GM12878 (cell line): ENCODE measurements around the gene CMA1. TPM values are rescaled to one million over a fixed set of nuclear protein-coding genes. Genes with fewer than 3 reads are reported as not detected.

Experiments used
- ATAC-seq: fragments of 200-7000 bp; cut with Tn5 transposase; 3 replicates; pipeline ENCODE4 v1.9.1; 2020; ENCODE audit warnings: mild to moderate bottlenecking, moderate library complexity
- BruUV-seq: library from RNA; stranded (reverse); fragments of 400-500 nt; replicated peaks from 2 replicates; lab custom pipeline; 2021; lab: Mats Ljungman, UMichigan
- CTCF ChIA-PET: fragments of 300-600 bp; sonication (Branson Sonifier 250); formaldehyde crosslinking; extraction: SDS; loops from one replicate; lab custom pipeline; 2021; ENCODE audit warnings: inconsistent platforms; lab: Yijun Ruan, JAX
- POLR2A ChIA-PET: fragments of 350-600 bp; formaldehyde crosslinking; extraction: SDS; loops from one replicate; lab custom pipeline; 2021; ENCODE audit warnings: inconsistent platforms; lab: Charles Lee
- RAD21 ChIA-PET: fragments of 300-600 bp; sonication (Branson Sonifier 250); formaldehyde crosslinking; loops from one replicate; lab custom pipeline; 2023; ENCODE audit warnings: antibody characterized with exemption; ENCODE audit not compliant: unreplicated experiment; lab: Charles Lee
- SMC1A ChIA-PET: fragments of 300-600 bp; sonication (Branson Sonifier 250); formaldehyde crosslinking; loops from one replicate; lab custom pipeline; 2023; ENCODE audit not compliant: unreplicated experiment, uncharacterized antibody; lab: Charles Lee
- DNase-seq: peaks from one replicate; pipeline ENCODE4 v3.0.0-alpha.2; 2011; ENCODE audit warnings: low read depth, low spot score
- FAIRE-seq: peaks from 3 replicates; lab custom pipeline; 2011; peaks lifted over from hg19 to GRCh38; lab: Jason Lieb, UNC
- H2AFZ ChIP-seq: 2 replicates; pipeline ENCODE4 v1.6.0; 2011; ENCODE audit warnings: low read depth, low read length, control low read depth; ENCODE audit not compliant: control insufficient read depth
- H3K27ac ChIP-seq: 2 replicates; pipeline ENCODE4 v1.5.1; 2011; ENCODE audit warnings: control low read depth; ENCODE audit not compliant: control insufficient read depth, insufficient read depth
- H3K27me3 ChIP-seq, 2 experiments: replicated peaks in 1 of 2; 2 replicates each; pipeline versions ENCODE4 v1.6.0 to v1.6.1; 2011; ENCODE audit warnings: low read length in 1 of 2; ENCODE audit not compliant: control insufficient read depth in 2 of 2, insufficient read depth in 2 of 2
- H3K36me3 ChIP-seq, 2 experiments: 2 replicates each; pipeline ENCODE4 v1.5.1; 2011; ENCODE audit warnings: low read length in 1 of 2; ENCODE audit not compliant: control insufficient read depth in 2 of 2, insufficient read depth in 2 of 2
- H3K4me1 ChIP-seq: 2 replicates; pipeline ENCODE4 v1.6.1; 2011; ENCODE audit warnings: mild to moderate bottlenecking, low read length, moderate library complexity, mixed read lengths; ENCODE audit not compliant: control insufficient read depth, insufficient read depth
- H3K4me2 ChIP-seq: 2 replicates; pipeline ENCODE4 v1.6.0; 2011; ENCODE audit warnings: control low read depth; ENCODE audit not compliant: control insufficient read depth, insufficient read depth
- H3K4me3 ChIP-seq: fragments of 200-600 bp; sonication (generic); 2 replicates; pipeline ENCODE4 v1.5.1; 2016
- H3K79me2 ChIP-seq: 2 replicates; pipeline ENCODE4 v1.6.0; 2011; ENCODE audit warnings: low read length; ENCODE audit not compliant: control insufficient read depth, insufficient read depth
- H3K9ac ChIP-seq: 2 replicates; pipeline ENCODE4 v1.8.0; 2011; ENCODE audit warnings: low read length, control low read depth, mixed read lengths; ENCODE audit not compliant: control insufficient read depth, insufficient read depth
- H3K9me3 ChIP-seq: replicated peaks from 3 replicates; pipeline ENCODE4 v1.5.1; 2011; ENCODE audit warnings: mild to moderate bottlenecking, low read length; ENCODE audit not compliant: control insufficient read depth, insufficient read depth
- H4K20me1 ChIP-seq: 2 replicates; pipeline ENCODE4 v1.6.0; 2011; ENCODE audit not compliant: control insufficient read depth, insufficient read depth
- CEBPB ChIP-seq, 2 experiments: fragments of 150-350 bp in 1 of 2; IDR thresholded peaks; 2 replicates each; pipeline ENCODE4 v1.6.1; 2012 to 2014; ENCODE audit warnings: low read depth in 2 of 2, low read length in 2 of 2, borderline replicate concordance in 1 of 2, inconsistent platforms in 1 of 2
- EZH2 ChIP-seq: IDR thresholded peaks from 2 replicates; pipeline ENCODE4 v1.6.1; 2012; ENCODE audit warnings: low read depth, mild to moderate bottlenecking, control low read depth, inconsistent platforms, low read length, borderline replicate concordance; ENCODE audit not compliant: control insufficient read depth
- IKZF1 ChIP-seq: fragments of 450-650 bp; conservative IDR thresholded peaks from 2 replicates; pipeline ENCODE4 v1.6.1; 2017; ENCODE audit warnings: antibody characterized with exemption, mild to moderate bottlenecking
- PAX8 ChIP-seq: fragments of 450-650 bp; IDR thresholded peaks from 2 replicates; pipeline ENCODE4 v1.6.1; 2017; ENCODE audit warnings: mild to moderate bottlenecking, moderate library complexity
- TCF12 ChIP-seq: IDR thresholded peaks from 2 replicates; pipeline ENCODE4 v1.6.1; 2011; ENCODE audit warnings: low read depth, mild to moderate bottlenecking, low read length
- WGBS: methylation state at CpG from one replicate; pipeline ENCODE4 v1.1.6; 2016; ENCODE audit warnings: low lambda C conversion rate; ENCODE audit not compliant: insufficient replicate concordance, insufficient coverage; ENCODE audit errors: missing lambda C conversion rate; 5-methylcytosine and 5-hydroxymethylcytosine counted together
- in situ Hi-C: fragments of 300-500 bp; cut with MboI; formaldehyde crosslinking; loops from 9 replicates; pipeline ENCODE4 v1.14.3; 2018; ENCODE audit warnings: mixed read lengths
- intact Hi-C: fragments of 100-400 bp; cut with micrococcal nuclease; formaldehyde crosslinking; loops from one replicate; pipeline ENCODE4 v1.14.2; 2022; ENCODE audit not compliant: unreplicated experiment
- polyA plus RNA-seq, 11 experiments: library from polyadenylated mRNA; depleted of rRNA in 4 of 11; unstranded in 6 of 11; stranded (reverse) in 5 of 11; fragments of >200 nt; fragmentation: Nextera tagmentation in 4 of 11; fragmentation: Illumina TruSeq in 1 of 11; extraction: Ambion mirVana in 4 of 11; extraction: Trizol in 1 of 11; gene quantifications; 1 replicate in 1 of 11; 2 replicates in 10 of 11; pipeline versions ENCODE4 v1.2.1 to v1.2.3, GENCODE V29; 2011 to 2016; ENCODE audit warnings: inconsistent platforms in 2 of 11, missing spikeins in 2 of 11, low read depth in 1 of 11
- total RNA-seq, 4 experiments: library from RNA; depleted of rRNA in 3 of 4; stranded (reverse); fragments of >200 nt in 3 of 4; fragmentation: Illumina TruSeq in 1 of 4; extraction: Trizol in 1 of 4; gene quantifications; 2 replicates each; pipeline versions ENCODE4 v1.2.1 to v1.2.3, GENCODE V29; 2013 to 2021
- TF ChIP-seq, protein P1 (sequence below): fragments of 450-650 bp; formaldehyde crosslinking; IDR thresholded peaks from 2 replicates; pipeline ENCODE4 v1.4.0; 2020; ENCODE audit warnings: mild to moderate bottlenecking, moderate library complexity

CMA1 gene
- total and polyA plus RNA-seq, 10 of the 15 experiments (the other 5 are each of a cell fraction or from before 2014, with no cell fraction given), result not detected

DNA sequence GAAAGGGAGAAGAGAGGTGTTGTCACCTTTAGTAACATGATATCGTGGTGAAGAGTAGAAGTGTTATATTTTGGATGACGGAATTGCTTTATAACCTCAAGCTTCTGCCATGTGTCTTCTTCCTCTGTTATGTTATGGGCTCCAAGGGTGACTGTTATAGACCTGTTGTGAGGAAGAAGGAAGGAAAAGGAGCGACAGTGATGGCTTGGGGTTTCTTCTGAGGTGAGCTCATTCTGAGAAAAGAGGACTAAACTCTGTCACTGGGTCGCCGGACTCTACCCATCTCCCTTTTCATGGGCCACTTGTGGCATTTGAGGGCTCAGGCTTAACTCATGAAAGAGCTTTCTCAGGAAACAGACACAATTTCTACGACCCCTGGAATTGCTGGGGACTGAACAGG is 1.6 kb downstream of the CMA1 start:
- in situ Hi-C loops, result no loop called here
- POLR2A ChIA-PET, result no interaction called here
- SMC1A ChIA-PET, result interaction anchor here (0.6 kb wide), 1 partner anchor 140 kb away, joined by 4 read pairs; no protein-coding TSS in a partner anchor
- WGBS, result 32% methylated on average over 6 of the region's 6 CpGs
- Histone ChIP-seq H3K27me3 (no peaks in the 10 kb centered on the region), H4K20me1 (no peaks in the 10 kb centered on the region), H3K4me3 (no peak overlapping the region), H3K4me2 (no peak overlapping the region), H3K36me3 (no peaks in the 10 kb centered on the region), H3K9me3 (no peaks in the 10 kb centered on the region), H3K79me2 (no peaks in the 10 kb centered on the region), H3K4me1 (no peaks in the 10 kb centered on the region; the same call in 1 of the 2 replicates), H3K9ac (no peak overlapping the region), H3K27ac (no peak overlapping the region), H2AFZ (no peak overlapping the region)
- DNase-seq (no peak), FAIRE-seq (no peak), ATAC-seq (no peak)
- TF ChIP-seq, protein P1, sequence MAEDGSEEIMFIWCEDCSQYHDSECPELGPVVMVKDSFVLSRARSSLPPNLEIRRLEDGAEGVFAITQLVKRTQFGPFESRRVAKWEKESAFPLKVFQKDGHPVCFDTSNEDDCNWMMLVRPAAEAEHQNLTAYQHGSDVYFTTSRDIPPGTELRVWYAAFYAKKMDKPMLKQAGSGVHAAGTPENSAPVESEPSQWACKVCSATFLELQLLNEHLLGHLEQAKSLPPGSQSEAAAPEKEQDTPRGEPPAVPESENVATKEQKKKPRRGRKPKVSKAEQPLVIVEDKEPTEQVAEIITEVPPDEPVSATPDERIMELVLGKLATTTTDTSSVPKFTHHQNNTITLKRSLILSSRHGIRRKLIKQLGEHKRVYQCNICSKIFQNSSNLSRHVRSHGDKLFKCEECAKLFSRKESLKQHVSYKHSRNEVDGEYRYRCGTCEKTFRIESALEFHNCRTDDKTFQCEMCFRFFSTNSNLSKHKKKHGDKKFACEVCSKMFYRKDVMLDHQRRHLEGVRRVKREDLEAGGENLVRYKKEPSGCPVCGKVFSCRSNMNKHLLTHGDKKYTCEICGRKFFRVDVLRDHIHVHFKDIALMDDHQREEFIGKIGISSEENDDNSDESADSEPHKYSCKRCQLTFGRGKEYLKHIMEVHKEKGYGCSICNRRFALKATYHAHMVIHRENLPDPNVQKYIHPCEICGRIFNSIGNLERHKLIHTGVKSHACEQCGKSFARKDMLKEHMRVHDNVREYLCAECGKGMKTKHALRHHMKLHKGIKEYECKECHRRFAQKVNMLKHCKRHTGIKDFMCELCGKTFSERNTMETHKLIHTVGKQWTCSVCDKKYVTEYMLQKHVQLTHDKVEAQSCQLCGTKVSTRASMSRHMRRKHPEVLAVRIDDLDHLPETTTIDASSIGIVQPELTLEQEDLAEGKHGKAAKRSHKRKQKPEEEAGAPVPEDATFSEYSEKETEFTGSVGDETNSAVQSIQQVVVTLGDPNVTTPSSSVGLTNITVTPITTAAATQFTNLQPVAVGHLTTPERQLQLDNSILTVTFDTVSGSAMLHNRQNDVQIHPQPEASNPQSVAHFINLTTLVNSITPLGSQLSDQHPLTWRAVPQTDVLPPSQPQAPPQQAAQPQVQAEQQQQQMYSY (CRISPR knock-in tag), result no peak
- TF ChIP-seq EZH2, result no peak
- no peak for TF ChIP-seq PAX8
- TF ChIP-seq IKZF1, result no peak
- no peak for TF ChIP-seq TCF12
- no peak for TF ChIP-seq CEBPB (IDR thresholded peaks at IDR 0.05; ENCODE audit: borderline replicate concordance in 1 of 2, low read depth in 2 of 2, low read length in 2 of 2)
- no TSS peak for BruUV-seq
- CTCF ChIA-PET, result interaction anchor here (1.1 kb wide), 1 partner anchor 25 kb away, joined by 4 read pairs; no protein-coding TSS in a partner anchor
- RAD21 ChIA-PET, result no interaction called here
- intact Hi-C loops, result no loop called here
